HG02870 (cell line): ENCODE data around the gene ACOT9.
A peak's percentile ranks its signal among the peaks of the same experiment; 100 is the strongest.
"Not testable (repeated sequence)": the region's sequence is repeated elsewhere in the genome, so short reads cannot be mapped to it uniquely, and the experiment has no call there.

ENCODE experiments used
- ATAC-seq: cut with Tn5 transposase; IDR thresholded peaks from one replicate; pipeline ENCODE4 v1.9.1; 2021; ENCODE audit warnings: mild to moderate bottlenecking, moderate library complexity; ENCODE audit not compliant: unreplicated experiment

The ACOT9 gene

GRCh38 chrX:23766650-23767551, 23.8 kb upstream of the ACOT9 start:
- no peak for ATAC-seq

GRCh38 chrX:23765868-23766267, 22.8 kb upstream of the ACOT9 start:
- no peak for ATAC-seq

GRCh38 chrX:23765449-23765848, 22.4 kb upstream of the ACOT9 start:
- ATAC-seq: no peak

- no peak for ATAC-seq
Observed at GRCh38 chrX:23764188-23764984, 21.3 kb upstream of the ACOT9 start.

GRCh38 chrX:23759821-23760220, 16.7 kb upstream of the ACOT9 start:
- no peak for ATAC-seq

DNA sequence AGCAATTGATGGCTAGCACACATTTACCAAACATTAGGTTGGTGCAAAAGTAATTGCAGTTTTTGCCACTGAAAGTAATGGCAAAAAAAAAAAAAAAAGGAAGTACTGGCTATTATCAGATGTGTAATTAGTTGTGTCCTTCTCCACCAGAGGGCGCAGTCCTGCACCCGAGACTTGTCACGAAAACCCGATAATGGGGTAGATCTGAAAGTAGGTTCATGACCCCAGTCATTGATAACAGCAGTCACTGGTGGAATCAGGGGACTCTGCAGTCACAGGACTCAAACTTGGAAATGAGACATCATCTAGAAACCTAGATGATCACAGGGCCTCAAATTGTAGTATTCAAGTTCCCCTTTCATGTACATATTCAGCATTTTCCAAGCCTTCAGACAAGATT, 13.1 kb upstream of the ACOT9 start:
- ATAC-seq: peak; percentile 74

DNA sequence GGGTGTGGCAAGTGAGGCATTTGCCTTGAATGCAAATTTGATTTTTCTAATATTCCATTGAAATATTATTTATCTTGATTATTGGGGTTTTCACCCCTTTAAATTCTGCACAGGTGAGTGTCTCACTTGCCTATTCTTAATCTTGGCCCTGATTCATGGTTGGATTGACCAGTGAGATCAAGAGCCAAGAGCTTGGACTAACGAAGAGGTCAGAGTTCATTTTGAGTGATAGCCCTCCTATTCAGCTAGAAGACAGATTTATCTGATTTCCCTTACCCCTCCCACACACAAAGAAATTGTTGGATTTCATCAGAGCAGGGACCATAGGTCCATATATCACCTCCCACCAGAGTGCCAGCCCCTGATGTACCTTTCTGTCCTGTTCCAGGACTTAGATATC, 11.6 kb upstream of the ACOT9 start:
- no peak for ATAC-seq

DNA sequence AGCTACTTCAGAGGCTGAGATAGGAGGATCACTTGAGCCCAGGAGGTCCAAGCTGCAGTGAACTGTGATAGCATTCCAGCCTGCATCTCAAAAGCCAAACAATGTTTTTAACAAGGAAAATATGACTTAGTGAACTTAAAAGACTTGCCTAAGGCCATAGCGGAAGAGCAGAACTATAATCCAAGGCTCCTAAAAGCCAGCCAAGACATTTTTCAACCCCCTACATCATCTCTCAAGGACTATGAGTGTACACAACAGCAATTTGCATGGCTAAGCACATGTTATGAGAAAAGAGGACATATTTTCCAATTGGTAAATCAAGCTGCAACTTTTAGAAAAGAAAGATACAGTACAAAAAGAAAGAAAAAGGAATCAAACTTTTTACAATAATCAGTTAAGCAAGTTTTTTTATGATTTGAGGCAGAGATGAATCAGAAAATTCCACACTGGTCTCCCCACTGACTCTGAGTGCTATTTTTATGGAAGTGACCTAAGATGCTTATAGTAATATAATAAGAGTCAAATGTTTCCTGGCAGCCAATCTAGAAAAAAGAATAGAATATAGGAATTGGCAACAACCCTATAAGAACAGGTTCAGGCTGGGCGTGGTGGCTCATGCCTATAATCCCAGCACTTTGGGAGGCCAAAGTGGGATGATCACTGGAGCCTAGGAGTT, 9.8 kb upstream of the ACOT9 start:
- ATAC-seq: no peak

- no peak for ATAC-seq
Observed at GRCh38 chrX:23749576-23749975, 6.5 kb upstream of the ACOT9 start.

- no peak for ATAC-seq
Observed at GRCh38 chrX:23749129-23749528, 6.1 kb upstream of the ACOT9 start.

GRCh38 chrX:23745786-23746185, 2.7 kb upstream of the ACOT9 start:
- no peak for ATAC-seq

GRCh38 chrX:23743623-23743971, 521 bp upstream of the ACOT9 start:
- not testable (repeated sequence) for ATAC-seq

GRCh38 chrX:23742174-23742696, 841 bp downstream of the ACOT9 start:
- ATAC-seq: no peak

DNA sequence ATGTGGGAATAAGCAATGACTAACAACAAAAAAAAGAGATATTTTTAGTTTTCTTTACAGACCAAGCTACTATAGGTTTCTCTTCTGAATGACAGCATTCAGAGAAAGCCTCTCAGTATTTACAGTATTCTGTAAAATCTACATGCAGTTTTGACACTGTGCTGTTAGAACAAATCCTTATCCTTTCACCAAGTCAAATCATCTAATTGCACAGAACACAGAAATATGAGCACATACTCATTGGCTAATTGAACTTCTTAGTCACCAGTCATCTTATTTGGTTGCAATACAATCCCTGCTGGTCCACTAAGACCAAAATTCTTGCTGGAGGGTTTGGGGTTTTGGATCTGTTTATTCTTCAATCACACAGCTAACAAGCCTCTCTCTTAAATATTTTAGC, 5.7 kb downstream of the ACOT9 start:
- no peak for ATAC-seq

DNA sequence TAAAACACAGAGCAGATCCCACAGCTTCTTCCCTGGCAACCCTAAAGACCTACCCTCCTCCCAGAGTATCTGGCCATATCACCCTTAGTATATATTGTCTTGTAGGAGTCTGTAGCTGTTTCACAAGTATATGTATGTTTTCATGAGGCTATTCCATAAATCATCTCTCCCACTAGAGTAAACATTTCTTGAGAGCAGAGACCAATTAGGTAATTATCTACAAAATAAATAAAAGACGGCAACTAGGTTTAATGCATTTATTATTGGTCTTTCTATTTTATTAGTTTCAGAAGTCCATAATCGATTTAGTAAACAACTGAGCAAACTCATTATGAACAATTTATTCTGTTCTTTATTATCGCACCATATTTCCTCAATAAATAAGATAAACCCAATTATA, 7.0 kb downstream of the ACOT9 start:
- ATAC-seq: no peak

- ATAC-seq: peak; percentile 82
Observed at GRCh38 chrX:23732704-23733103, 10.4 kb downstream of the ACOT9 start.

GRCh38 chrX:23731951-23732350, 11.1 kb downstream of the ACOT9 start:
- no peak for ATAC-seq

- ATAC-seq: no peak
Observed at GRCh38 chrX:23729214-23729613, 13.9 kb downstream of the ACOT9 start.

GRCh38 chrX:23727206-23727605, 15.9 kb downstream of the ACOT9 start:
- no peak for ATAC-seq

GRCh38 chrX:23726191-23726590, 16.9 kb downstream of the ACOT9 start:
- ATAC-seq: no peak

GRCh38 chrX:23720117-23720677, 22.9 kb downstream of the ACOT9 start:
- ATAC-seq: no peak
